Transverse colon (tissue), 4 donors: ENCODE results near the gene FMNL2. TPM values are rescaled to one million over a fixed set of nuclear protein-coding genes. Genes with fewer than 3 reads are reported as not detected.

Experiments
- DNase-seq: peaks from one replicate; pipeline ENCODE4 v3.0.0-alpha.2; 2019
- H3K27ac ChIP-seq, 4 donors: fragments of 200-600 bp; sonication (generic); 2 replicates each; pipeline ENCODE4 v1.5.1; 2016 to 2018; ENCODE audit warnings: inconsistent platforms in 4 of 4
- H3K27me3 ChIP-seq: fragments of 200-600 bp; sonication (generic); 2 replicates; pipeline ENCODE4 v1.5.1; 2017; ENCODE audit warnings: inconsistent platforms
- H3K36me3 ChIP-seq, 4 donors: fragments of 200-600 bp; sonication (generic); 2 replicates each; pipeline ENCODE4 v1.5.1; 2017 to 2019; ENCODE audit warnings: inconsistent platforms in 4 of 4
- H3K4me1 ChIP-seq, 4 donors: fragments of 200-600 bp; sonication (generic); 2 replicates each; pipeline ENCODE4 v1.5.1; 2017 to 2020; ENCODE audit warnings: inconsistent platforms in 4 of 4
- H3K4me3 ChIP-seq, 4 donors: fragments of 200-600 bp; sonication (generic); 1 replicate in 1 of 4; 2 replicates in 3 of 4; pipeline versions ENCODE4 v1.5.1 to v1.6.1; 2017 to 2019; ENCODE audit warnings: inconsistent platforms in 4 of 4
- H3K9me3 ChIP-seq, 2 donors: fragments of 200-600 bp; sonication (generic); 2 replicates each; pipeline ENCODE4 v1.5.1; 2017 to 2019; ENCODE audit warnings: inconsistent platforms in 2 of 2
- EP300 ChIP-seq: sonication (generic); formaldehyde crosslinking; IDR thresholded peaks from one replicate; pipeline ENCODE4 v1.6.1; 2017; ENCODE audit warnings: antibody characterized with exemption, low read depth
- POLR2A ChIP-seq: fragments of 450-650 bp; IDR thresholded peaks from one replicate; pipeline ENCODE4 v1.6.1; 2016; ENCODE audit warnings: antibody characterized with exemption, mild to moderate bottlenecking, moderate library complexity
- POLR2AphosphoS5 ChIP-seq, 3 donors: sonication (generic); formaldehyde crosslinking; IDR thresholded peaks; one replicate each; pipeline ENCODE4 v1.6.1; 2016; ENCODE audit warnings: antibody characterized with exemption in 3 of 3
- WGBS, 2 donors: methylation state at CpG; one replicate each; pipeline ENCODE4 v1.1.5; 2018; ENCODE audit warnings: low coverage in 1 of 2; 5-methylcytosine and 5-hydroxymethylcytosine counted together
- in situ Hi-C, 4 donors: fragments of 200-750 bp; cut with MboI; loops; one replicate each; pipeline versions ENCODE4 v1.15.0 to v1.15.1; 2017; ENCODE audit warnings: low sequenced_read_pairs in 3 of 4, low pct_ligation_motif_present in 1 of 4, low pct_unique_long_range_greater_than_20kb in 1 of 4
- intact Hi-C: fragments of 100-400 bp; cut with DNase I; formaldehyde crosslinking; loops from one replicate; pipeline ENCODE4 v1.15.1; 2023; ENCODE audit warnings: low total_unique reads
- total RNA-seq, 4 donors: library from RNA; depleted of rRNA; stranded (reverse); fragments of >200 nt; gene quantifications; one replicate each; pipeline ENCODE4 v1.1.0, GENCODE V29; 2016
- TF ChIP-seq, protein P1 (sequence below), 5 experiments: fragments of 200-600 bp in 3 of 5; fragments of 450-650 bp in 2 of 5; sonication (generic) in 3 of 5; IDR thresholded peaks; 1 replicate in 2 of 5; 2 replicates in 3 of 5; pipeline ENCODE4 v1.5.1; 2016 to 2017; ENCODE audit warnings: antibody characterized with exemption in 5 of 5, inconsistent platforms in 3 of 5, mild to moderate bottlenecking in 2 of 5, moderate library complexity in 1 of 5

FMNL2 gene
- total RNA-seq, 4 donors from 2014 or later: 9.2 to 31.4 (median 23.9) TPM

DNA sequence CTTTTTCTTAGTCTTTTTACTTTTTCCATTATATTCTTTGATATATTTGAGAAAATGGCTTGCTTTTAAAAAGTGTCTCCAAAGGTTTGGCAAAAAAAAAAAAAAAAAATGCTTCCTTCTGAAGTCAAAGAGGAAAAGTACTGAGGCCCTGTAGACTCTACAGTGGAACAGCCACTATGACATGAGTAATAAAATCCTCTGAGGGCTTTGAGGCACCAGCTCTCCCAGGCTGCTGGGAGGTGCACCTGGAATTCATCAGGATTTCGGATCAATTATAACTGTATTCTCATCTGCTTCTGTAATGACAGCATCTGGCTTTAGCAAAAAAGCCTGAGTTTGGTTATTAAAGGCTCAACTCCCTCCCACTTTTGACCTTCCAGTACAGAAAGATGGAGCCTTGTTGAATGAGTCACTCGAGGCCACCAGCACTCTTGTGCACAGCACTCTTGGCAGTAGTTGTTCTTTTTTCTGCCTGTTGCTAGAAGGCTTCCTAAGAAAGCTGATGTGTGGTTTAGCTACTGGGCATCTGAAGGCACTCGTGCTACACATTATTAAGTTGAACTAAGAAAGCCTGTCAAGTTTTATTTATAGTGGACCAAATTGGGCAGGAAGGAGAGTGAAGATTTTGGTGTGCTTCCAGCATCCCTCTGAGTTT lies 251.0 kb downstream of the FMNL2 start:
- TF ChIP-seq, protein P1, sequence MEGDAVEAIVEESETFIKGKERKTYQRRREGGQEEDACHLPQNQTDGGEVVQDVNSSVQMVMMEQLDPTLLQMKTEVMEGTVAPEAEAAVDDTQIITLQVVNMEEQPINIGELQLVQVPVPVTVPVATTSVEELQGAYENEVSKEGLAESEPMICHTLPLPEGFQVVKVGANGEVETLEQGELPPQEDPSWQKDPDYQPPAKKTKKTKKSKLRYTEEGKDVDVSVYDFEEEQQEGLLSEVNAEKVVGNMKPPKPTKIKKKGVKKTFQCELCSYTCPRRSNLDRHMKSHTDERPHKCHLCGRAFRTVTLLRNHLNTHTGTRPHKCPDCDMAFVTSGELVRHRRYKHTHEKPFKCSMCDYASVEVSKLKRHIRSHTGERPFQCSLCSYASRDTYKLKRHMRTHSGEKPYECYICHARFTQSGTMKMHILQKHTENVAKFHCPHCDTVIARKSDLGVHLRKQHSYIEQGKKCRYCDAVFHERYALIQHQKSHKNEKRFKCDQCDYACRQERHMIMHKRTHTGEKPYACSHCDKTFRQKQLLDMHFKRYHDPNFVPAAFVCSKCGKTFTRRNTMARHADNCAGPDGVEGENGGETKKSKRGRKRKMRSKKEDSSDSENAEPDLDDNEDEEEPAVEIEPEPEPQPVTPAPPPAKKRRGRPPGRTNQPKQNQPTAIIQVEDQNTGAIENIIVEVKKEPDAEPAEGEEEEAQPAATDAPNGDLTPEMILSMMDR (IDR thresholded peaks at IDR 0.05): no peak
- TF ChIP-seq EP300: no peak
- no peak for TF ChIP-seq POLR2A
- no peak for TF ChIP-seq POLR2AphosphoS5 (IDR thresholded peaks at IDR 0.05)
- intact Hi-C loops (no loop called here), in situ Hi-C loops (no loop called here)
- Histone ChIP-seq H3K27me3 (no peaks in the 10 kb centered on the region), H3K4me3 (no peak overlapping the region), H3K27ac (peak overlapping the region in 1 of 4 donors; percentile 30), H3K9me3 (no peaks in the 10 kb centered on the region), H3K4me1 (peaks cover 0 to 11% (median 3%) of the 10 kb centered on the region in 4 donors), H3K36me3 (no peaks in the 10 kb centered on the region)
- no peak for DNase-seq
- 66 to 73% methylated on average over 2 to 3 of the region's 3 CpGs for WGBS, 2 donors

DNA sequence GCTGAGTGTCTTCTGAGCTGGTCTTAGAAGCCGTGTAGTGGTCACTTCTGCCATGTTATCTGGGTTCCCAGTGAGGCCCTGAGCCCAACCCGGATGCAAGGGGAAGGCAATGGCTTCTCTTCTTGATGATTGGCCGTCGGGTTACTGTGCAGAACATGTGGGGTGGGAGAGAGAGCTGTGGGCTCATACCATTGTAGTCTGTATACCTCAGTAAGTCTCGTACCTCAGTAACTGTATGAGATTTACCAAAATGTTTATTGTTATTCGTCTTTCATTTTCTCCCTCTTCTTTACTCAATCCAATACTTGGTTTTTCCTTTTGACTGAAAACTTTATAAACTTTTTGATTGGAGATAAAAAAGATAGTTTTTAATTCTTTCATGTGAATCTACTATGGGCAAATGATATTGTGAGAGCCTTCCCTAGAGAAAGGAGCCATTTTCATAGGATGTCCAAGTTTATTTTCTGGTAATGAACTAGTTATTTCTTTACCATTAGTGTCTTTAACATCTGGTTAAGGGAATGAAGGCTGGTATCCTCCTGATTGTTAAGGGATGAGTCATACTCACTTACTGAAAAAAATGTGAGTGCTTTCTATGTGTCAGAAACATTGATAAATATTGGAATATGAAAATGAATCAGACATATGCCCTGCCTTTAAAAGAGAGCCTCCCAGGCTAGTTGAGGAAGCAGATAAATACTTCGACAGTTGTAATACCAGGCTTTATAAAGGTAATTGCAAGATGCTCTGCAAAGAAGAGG lies 252.4 kb downstream of the FMNL2 start:
- no peaks in the 10 kb centered on the region for H3K9me3 ChIP-seq
- H3K27ac ChIP-seq: no peak overlapping the region
- no peak for DNase-seq
- intact Hi-C loops (no loop called here), in situ Hi-C loops (no loop called here)
- TF ChIP-seq, protein P1 (IDR thresholded peaks at IDR 0.05): no peak
- peaks cover 0 to 11% (median 3%) of the 10 kb centered on the region in 4 donors for H3K4me1 ChIP-seq
- 63 to 77% methylated on average over 3 to 7 of the region's 7 CpGs for WGBS, 2 donors
- H3K4me3 ChIP-seq: no peak overlapping the region
- no peaks in the 10 kb centered on the region for H3K36me3 ChIP-seq
- no peaks in the 10 kb centered on the region for H3K27me3 ChIP-seq

DNA sequence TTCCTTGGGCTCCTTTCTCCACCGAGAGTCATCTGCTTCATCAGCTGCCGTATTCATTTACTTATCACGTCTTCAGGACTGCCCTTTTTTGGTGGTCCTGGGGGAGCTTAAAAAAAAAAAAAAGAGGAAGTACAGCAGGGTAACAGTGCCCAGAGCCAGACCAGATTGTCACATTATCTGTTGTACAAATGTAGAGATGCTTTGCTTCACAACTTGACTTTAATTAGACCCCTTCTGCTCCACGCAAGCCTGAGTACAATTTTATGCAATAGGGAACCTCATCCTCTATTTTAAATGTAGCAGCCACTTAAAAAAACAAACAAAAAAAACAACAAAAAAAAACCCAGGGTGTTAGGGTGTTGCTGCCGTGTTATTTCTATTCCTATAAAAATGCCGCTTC lies 254.0 kb downstream of the FMNL2 start:
- Histone ChIP-seq H3K36me3 (no peaks in the 10 kb centered on the region), H3K4me3 (no peak overlapping the region), H3K4me1 (peaks cover 0 to 13% (median 3%) of the 10 kb centered on the region in 4 donors), H3K9me3 (no peaks in the 10 kb centered on the region), H3K27me3 (no peaks in the 10 kb centered on the region), H3K27ac (no peak overlapping the region)
- no peak for DNase-seq
- intact Hi-C loops: no loop called here
- in situ Hi-C loops: no loop called here
- TF ChIP-seq POLR2AphosphoS5 (IDR thresholded peaks at IDR 0.05): no peak
- TF ChIP-seq POLR2A: no peak
- no peak for TF ChIP-seq EP300
- TF ChIP-seq, protein P1 (IDR thresholded peaks at IDR 0.05): no peak
- 75 to 92% methylated on average over 3 to 6 of the region's 6 CpGs for WGBS, 2 donors

DNA sequence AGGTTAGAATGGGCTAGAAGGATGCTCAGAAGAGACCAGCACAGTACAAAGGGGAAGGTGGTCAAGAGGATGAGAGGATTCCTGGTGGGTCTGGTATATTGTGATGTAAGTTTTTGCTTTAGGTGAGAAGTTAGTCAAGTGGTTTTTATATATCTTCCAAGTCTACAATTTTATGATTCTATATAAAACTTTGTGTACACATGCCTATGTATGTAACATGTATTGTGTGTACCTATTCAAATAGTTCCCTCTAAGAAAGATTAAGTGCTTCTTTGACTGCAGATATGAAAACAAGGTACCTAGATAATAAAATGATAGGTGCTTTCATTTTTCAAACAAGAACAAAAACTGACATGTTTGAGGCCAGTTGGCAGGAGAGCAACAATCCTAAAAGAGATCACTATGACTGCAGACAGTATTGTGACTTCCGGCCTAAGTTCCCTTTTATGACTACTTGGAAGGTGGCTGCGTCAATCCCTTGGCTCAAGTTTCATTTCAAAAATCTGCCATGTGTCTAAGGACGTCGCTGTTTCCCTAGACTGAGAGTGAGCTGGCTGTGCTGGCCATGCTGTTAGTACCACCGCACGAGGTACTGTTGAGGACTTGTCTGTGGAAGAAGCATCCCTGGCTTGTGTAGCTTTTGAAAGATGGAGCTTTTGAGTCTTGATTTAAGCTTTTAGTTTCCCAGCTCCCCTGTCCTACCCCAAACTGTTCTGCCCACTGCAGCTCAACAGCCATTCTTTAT lies 259.2 kb downstream of the FMNL2 start:
- TF ChIP-seq EP300 (no peak), POLR2AphosphoS5 (IDR thresholded peaks at IDR 0.05) (peak in 1 of 3 donors; percentile 25)
- intact Hi-C loops: no loop called here
- H3K9me3 ChIP-seq: no peaks in the 10 kb centered on the region
- DNase-seq: peak; percentile 47
- in situ Hi-C loops: no loop called here
- peaks cover 0 to 13% (median 5%) of the 10 kb centered on the region in 4 donors for H3K4me1 ChIP-seq
- H3K27ac ChIP-seq: peak overlapping the region; percentile 11 to 49 (median 27)
- H3K36me3 ChIP-seq: no peaks in the 10 kb centered on the region
- 17 to 38% methylated on average over 1 to 6 of the region's 6 CpGs for WGBS, 2 donors
- no peaks in the 10 kb centered on the region for H3K27me3 ChIP-seq
- H3K4me3 ChIP-seq: no peak overlapping the region
